ENCODE results near the gene WDPCP. TPM values are rescaled to one million over a fixed set of nuclear protein-coding genes. Genes with fewer than 3 reads are reported as not detected.
"Not testable (repeated sequence)": the region's sequence is repeated elsewhere in the genome, so short reads cannot be mapped to it uniquely, and the experiment has no call there.

The WDPCP gene
- total RNA-seq, 2 experiments from 2014 or later = 14.8 to 29.3 TPM

GRCh38 chr2:63580651-63581297 is 7.5 kb downstream of the WDPCP start:
- H3K79me2 ChIP-seq (ENCODE audit: insufficient read depth, low read depth, low read length) = peaks cover 26% of the 10 kb centered on the region
- H3K4me1 ChIP-seq (ENCODE audit: insufficient read depth, low read length, poor library complexity, severe bottlenecking) = no peaks in the 10 kb centered on the region
- no peak overlapping the region for H3K4me3 ChIP-seq (ENCODE audit: low read depth, low read length, poor library complexity, severe bottlenecking)
- H3K9me3 ChIP-seq (ENCODE audit: low read length) = no peaks in the 10 kb centered on the region
- H3K9me2 ChIP-seq (ENCODE audit: insufficient read depth, low read length) = no peaks in the 10 kb centered on the region
- no peak overlapping the region for H3K27ac ChIP-seq (ENCODE audit: low read depth, low read length, poor library complexity, severe bottlenecking)
- no peak for DNase-seq (ENCODE audit: low spot score)
- no peaks in the 10 kb centered on the region for H4K20me1 ChIP-seq (ENCODE audit: insufficient read depth, low read length)
- CTCF ChIA-PET (ENCODE audit: unreplicated experiment) = no interaction called here
- TF ChIP-seq EZH2phosphoT487 (IDR thresholded peaks at IDR 0.05; ENCODE audit: borderline replicate concordance, low read depth, low read length) = no peak
- TF ChIP-seq, protein P1, sequence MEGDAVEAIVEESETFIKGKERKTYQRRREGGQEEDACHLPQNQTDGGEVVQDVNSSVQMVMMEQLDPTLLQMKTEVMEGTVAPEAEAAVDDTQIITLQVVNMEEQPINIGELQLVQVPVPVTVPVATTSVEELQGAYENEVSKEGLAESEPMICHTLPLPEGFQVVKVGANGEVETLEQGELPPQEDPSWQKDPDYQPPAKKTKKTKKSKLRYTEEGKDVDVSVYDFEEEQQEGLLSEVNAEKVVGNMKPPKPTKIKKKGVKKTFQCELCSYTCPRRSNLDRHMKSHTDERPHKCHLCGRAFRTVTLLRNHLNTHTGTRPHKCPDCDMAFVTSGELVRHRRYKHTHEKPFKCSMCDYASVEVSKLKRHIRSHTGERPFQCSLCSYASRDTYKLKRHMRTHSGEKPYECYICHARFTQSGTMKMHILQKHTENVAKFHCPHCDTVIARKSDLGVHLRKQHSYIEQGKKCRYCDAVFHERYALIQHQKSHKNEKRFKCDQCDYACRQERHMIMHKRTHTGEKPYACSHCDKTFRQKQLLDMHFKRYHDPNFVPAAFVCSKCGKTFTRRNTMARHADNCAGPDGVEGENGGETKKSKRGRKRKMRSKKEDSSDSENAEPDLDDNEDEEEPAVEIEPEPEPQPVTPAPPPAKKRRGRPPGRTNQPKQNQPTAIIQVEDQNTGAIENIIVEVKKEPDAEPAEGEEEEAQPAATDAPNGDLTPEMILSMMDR (conservative IDR thresholded peaks at IDR 0.05; ENCODE audit: low read length) = no peak
- H2AFZ ChIP-seq (ENCODE audit: low read length) = no peak overlapping the region
- H3K4me2 ChIP-seq (ENCODE audit: low read length) = no peak overlapping the region
- POLR2A ChIA-PET = interaction anchor here (0.8 kb wide), 1 partner anchor 23 kb away, joined by 3 read pairs; no protein-coding TSS in a partner anchor
- intact Hi-C loops (cut with micrococcal nuclease; ENCODE audit: unreplicated experiment) = no loop called here
- no TSS peak for BruUV-seq (replicated peaks)
- no peaks in the 10 kb centered on the region for H3K36me3 ChIP-seq (ENCODE audit: insufficient read depth, low read length)

- H3K4me2 ChIP-seq (ENCODE audit: low read length) = no peak overlapping the region
- no peak overlapping the region for H3K27ac ChIP-seq (ENCODE audit: low read depth, low read length, poor library complexity, severe bottlenecking)
- no peaks in the 10 kb centered on the region for H4K20me1 ChIP-seq (ENCODE audit: insufficient read depth, low read length)
- no peak overlapping the region for H2AFZ ChIP-seq (ENCODE audit: low read length)
- H3K4me1 ChIP-seq (ENCODE audit: insufficient read depth, low read length, poor library complexity, severe bottlenecking) = no peaks in the 10 kb centered on the region
- no peak for DNase-seq (ENCODE audit: low spot score)
- TF ChIP-seq, protein P1 (conservative IDR thresholded peaks at IDR 0.05; ENCODE audit: low read length) = no peak
- no peak for TF ChIP-seq EZH2phosphoT487 (IDR thresholded peaks at IDR 0.05; ENCODE audit: borderline replicate concordance, low read depth, low read length)
- CTCF ChIA-PET (ENCODE audit: unreplicated experiment) = interaction anchor here (0.8 kb wide), 1 partner anchor 10 kb away, joined by 3 read pairs; no protein-coding TSS in a partner anchor
- no peak overlapping the region for H3K4me3 ChIP-seq (ENCODE audit: low read depth, low read length, poor library complexity, severe bottlenecking)
- no peaks in the 10 kb centered on the region for H3K36me3 ChIP-seq (ENCODE audit: insufficient read depth, low read length)
- intact Hi-C loops (cut with micrococcal nuclease; ENCODE audit: unreplicated experiment) = no loop called here
- peaks cover 14% of the 10 kb centered on the region for H3K79me2 ChIP-seq (ENCODE audit: insufficient read depth, low read depth, low read length)
- BruUV-seq (replicated peaks) = no TSS peak
- no peaks in the 10 kb centered on the region for H3K9me2 ChIP-seq (ENCODE audit: insufficient read depth, low read length)
- POLR2A ChIA-PET = no interaction called here
- H3K9me3 ChIP-seq (ENCODE audit: low read length) = no peaks in the 10 kb centered on the region
These were observed 9.5 kb downstream of the WDPCP start for GRCh38 chr2:63578767-63579166.

DNA sequence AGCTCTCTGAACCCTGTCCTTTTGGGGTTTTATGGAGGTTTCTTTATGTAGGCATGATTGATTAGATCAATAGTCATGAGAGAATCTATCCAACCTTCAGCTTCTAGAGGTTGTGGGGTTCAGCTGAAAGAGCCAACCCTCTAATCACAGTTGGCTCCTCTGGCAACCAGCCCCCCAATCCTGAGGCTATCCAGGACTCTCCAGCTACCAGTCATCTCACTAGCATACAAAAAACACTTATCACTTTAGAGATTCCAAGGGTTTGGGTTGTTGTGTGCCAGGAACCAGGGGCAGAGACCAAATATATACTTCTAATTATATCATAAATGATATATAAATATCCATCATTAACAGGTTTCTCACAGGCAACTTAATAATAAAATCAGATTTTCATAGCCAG is 11.7 kb downstream of the WDPCP start:
- CTCF ChIA-PET (ENCODE audit: unreplicated experiment) = no interaction called here
- H3K79me2 ChIP-seq (ENCODE audit: insufficient read depth, low read depth, low read length) = peaks cover 4% of the 10 kb centered on the region; the same call in 1 of the 2 replicates

GRCh38 chr2:63573726-63574345 is 14.4 kb downstream of the WDPCP start:
- H3K4me2 ChIP-seq (ENCODE audit: low read length); H2AFZ ChIP-seq (ENCODE audit: low read length); DNase-seq (ENCODE audit: low spot score); CTCF ChIA-PET (ENCODE audit: unreplicated experiment); H3K79me2 ChIP-seq (ENCODE audit: insufficient read depth, low read depth, low read length); POLR2A ChIA-PET; H3K36me3 ChIP-seq (ENCODE audit: insufficient read depth, low read length); H3K4me1 ChIP-seq (ENCODE audit: insufficient read depth, low read length, poor library complexity, severe bottlenecking); H3K27ac ChIP-seq (ENCODE audit: low read depth, low read length, poor library complexity, severe bottlenecking); H3K9me2 ChIP-seq (ENCODE audit: insufficient read depth, low read length); H3K4me3 ChIP-seq (ENCODE audit: low read depth, low read length, poor library complexity, severe bottlenecking); H3K9me3 ChIP-seq (ENCODE audit: low read length); BruUV-seq (replicated peaks); intact Hi-C loops (cut with micrococcal nuclease; ENCODE audit: unreplicated experiment); H4K20me1 ChIP-seq (ENCODE audit: insufficient read depth, low read length): not testable (repeated sequence)

More for the DNA sequence above, 11.7 kb downstream of the WDPCP start:
- no peak overlapping the region for H3K4me2 ChIP-seq (ENCODE audit: low read length)
- BruUV-seq (replicated peaks) = no TSS peak
- intact Hi-C loops (cut with micrococcal nuclease; ENCODE audit: unreplicated experiment) = no loop called here
- no peak overlapping the region for H3K4me3 ChIP-seq (ENCODE audit: low read depth, low read length, poor library complexity, severe bottlenecking)
- DNase-seq (ENCODE audit: low spot score) = no peak
- no peaks in the 10 kb centered on the region for H3K36me3 ChIP-seq (ENCODE audit: insufficient read depth, low read length)
- no peaks in the 10 kb centered on the region for H3K4me1 ChIP-seq (ENCODE audit: insufficient read depth, low read length, poor library complexity, severe bottlenecking)
- H2AFZ ChIP-seq (ENCODE audit: low read length) = no peak overlapping the region
- no peaks in the 10 kb centered on the region for H4K20me1 ChIP-seq (ENCODE audit: insufficient read depth, low read length)
- POLR2A ChIA-PET = interaction anchor here (1.2 kb wide), 1 partner anchor 71 kb away, joined by 3 read pairs; no protein-coding TSS in a partner anchor
- H3K27ac ChIP-seq (ENCODE audit: low read depth, low read length, poor library complexity, severe bottlenecking) = no peak overlapping the region
- no peaks in the 10 kb centered on the region for H3K9me2 ChIP-seq (ENCODE audit: insufficient read depth, low read length)
- no peaks in the 10 kb centered on the region for H3K9me3 ChIP-seq (ENCODE audit: low read length)
- TF ChIP-seq, protein P1 (conservative IDR thresholded peaks at IDR 0.05; ENCODE audit: low read length) = no peak
- TF ChIP-seq EZH2phosphoT487 (IDR thresholded peaks at IDR 0.05; ENCODE audit: borderline replicate concordance, low read depth, low read length) = no peak

Measured in OCI-LY7 (cell line).